Fibroblast of skin of abdomen (primary cell): ENCODE measurements around the gene FRMD8. TPM values are rescaled to one million over a fixed set of nuclear protein-coding genes. Genes with fewer than 3 reads are reported as not detected.
A peak's percentile ranks its signal among the peaks of the same experiment; 100 is the strongest.

ENCODE experiments used
- DNase-seq: peaks from one replicate; pipeline ENCODE4 v3.0.0-alpha.2; 2013
- polyA plus RNA-seq, 2 experiments: library from polyadenylated mRNA; unstranded; fragments of 120-200 nt; gene quantifications; one replicate each; pipeline ENCODE4 v1.2.1, GENCODE V29; 2013; ENCODE audit not compliant: insufficient read length in 2 of 2

Gene FRMD8
- 14.6 TPM for polyA plus RNA-seq (2013, experiment 1 of 2; ENCODE audit: insufficient read length)
- polyA plus RNA-seq (2013, experiment 2 of 2; ENCODE audit: insufficient read length), result 15.5 TPM

- peak; percentile 74 for DNase-seq
Observed at GRCh38 chr11:65386307-65387140, at the start of gene FRMD8. TSS of gene FRMD8 (plus strand) at chr11:65386637. CDS start at chr11:65387037, 400 bp downstream.

- DNase-seq, result no peak
Observed at GRCh38 chr11:65338676-65339075, 47.8 kb upstream of the FRMD8 start.

- no peak for DNase-seq
Observed at GRCh38 chr11:65340226-65340625, 46.2 kb upstream of the FRMD8 start.

- no peak for DNase-seq
Observed at GRCh38 chr11:65341856-65342255, 44.6 kb upstream of the FRMD8 start.

- no peak for DNase-seq
Observed at GRCh38 chr11:65351511-65351910, 34.9 kb upstream of the FRMD8 start.

GRCh38 chr11:65352783-65353182 is 33.7 kb upstream of the FRMD8 start:
- no peak for DNase-seq

GRCh38 chr11:65353376-65353775 is 33.1 kb upstream of the FRMD8 start:
- no peak for DNase-seq

- no peak for DNase-seq
Observed at GRCh38 chr11:65353900-65354264, 32.6 kb upstream of the FRMD8 start.

- peak; percentile 94 for DNase-seq
Observed at GRCh38 chr11:65354265-65355012, 32.0 kb upstream of the FRMD8 start, which contains the start of gene TIGD3. TSS of gene TIGD3 (plus strand) at chr11:65354751. CDS start at chr11:65355809, 1,058 bp downstream.

GRCh38 chr11:65355013-65355775 is 31.2 kb upstream of the FRMD8 start:
- no peak for DNase-seq

GRCh38 chr11:65355776-65356393 is 30.6 kb upstream of the FRMD8 start:
- DNase-seq, result peak; percentile 20

- DNase-seq, result no peak
Observed at GRCh38 chr11:65356394-65356972, 30.0 kb upstream of the FRMD8 start.

GRCh38 chr11:65357856-65358356 is 28.5 kb upstream of the FRMD8 start:
- no peak for DNase-seq

GRCh38 chr11:65362320-65362931 is 24.0 kb upstream of the FRMD8 start:
- DNase-seq, result no peak

GRCh38 chr11:65362966-65363365 is 23.5 kb upstream of the FRMD8 start:
- DNase-seq, result no peak

- no peak for DNase-seq
Observed at GRCh38 chr11:65363770-65364169, 22.7 kb upstream of the FRMD8 start.

- peak; percentile 77 for DNase-seq
Observed at GRCh38 chr11:65366340-65366773, 20.1 kb upstream of the FRMD8 start.

GRCh38 chr11:65370659-65371049 is 15.8 kb upstream of the FRMD8 start:
- DNase-seq, result no peak

- DNase-seq, result no peak
Observed at GRCh38 chr11:65373839-65374580, 12.4 kb upstream of the FRMD8 start.

- no peak for DNase-seq
Observed at GRCh38 chr11:65375012-65375411, 11.4 kb upstream of the FRMD8 start.
